Gastrocnemius medialis (tissue), 4 donors: Measurements from ENCODE around the gene ARMC7. TPM values are rescaled to one million over a fixed set of nuclear protein-coding genes. Genes with fewer than 3 reads are reported as not detected.

Experiments used
- ATAC-seq, 2 donors: fragments of 150-250 bp; one replicate each; pipeline ENCODE4 v1.9.1; 2016
- DNase-seq, 2 donors: peaks; one replicate each; pipeline ENCODE4 v3.0.0-alpha.2; 2019
- H3K27ac ChIP-seq, 4 donors: fragments of 200-600 bp; sonication (generic); 1 replicate in 1 of 4; 2 replicates in 3 of 4; pipeline ENCODE4 v1.5.1; 2016 to 2018; ENCODE audit warnings: mild to moderate bottlenecking in 2 of 4, moderate library complexity in 1 of 4
- H3K27me3 ChIP-seq, 3 donors: fragments of 200-600 bp; sonication (generic) in 2 of 3; 1 replicate in 1 of 3; 2 replicates in 2 of 3; pipeline versions ENCODE4 v1.5.1 to v1.6.0; 2016 to 2019; ENCODE audit warnings: mild to moderate bottlenecking in 1 of 3, moderate library complexity in 1 of 3
- H3K36me3 ChIP-seq, 2 donors: fragments of 200-600 bp; sonication (generic) in 1 of 2; one replicate each; pipeline ENCODE4 v1.5.1; 2017 to 2018
- H3K4me1 ChIP-seq, 2 donors: fragments of 200-600 bp; sonication (generic) in 1 of 2; one replicate each; pipeline ENCODE4 v1.5.1; 2016 to 2017; ENCODE audit warnings: mild to moderate bottlenecking in 2 of 2
- H3K4me3 ChIP-seq, 4 donors: fragments of 200-600 bp; sonication (generic) in 3 of 4; 1 replicate in 1 of 4; 2 replicates in 3 of 4; pipeline ENCODE4 v1.5.1; 2016 to 2019; ENCODE audit warnings: mild to moderate bottlenecking in 2 of 4
- H3K9me3 ChIP-seq, 3 donors: fragments of 200-600 bp; sonication (generic) in 2 of 3; 1 replicate in 1 of 3; 2 replicates in 2 of 3; pipeline ENCODE4 v1.5.1; 2016 to 2019
- CTCF ChIP-seq, 5 experiments: fragments of 450-650 bp in 3 of 5; fragments of 200-600 bp in 2 of 5; sonication (generic) in 2 of 5; IDR thresholded peaks in 4 of 5; conservative IDR thresholded peaks in 1 of 5; 1 replicate in 4 of 5; 2 replicates in 1 of 5; pipeline ENCODE4 v1.5.1; 2016 to 2019; ENCODE audit warnings: antibody characterized with exemption in 5 of 5, mild to moderate bottlenecking in 3 of 5, moderate library complexity in 3 of 5
- POLR2A ChIP-seq, 2 donors: fragments of 450-650 bp; IDR thresholded peaks; one replicate each; pipeline ENCODE4 v1.6.1; 2017; ENCODE audit warnings: antibody characterized with exemption in 2 of 2, mild to moderate bottlenecking in 2 of 2, moderate library complexity in 2 of 2
- in situ Hi-C, 4 donors: fragments of 200-750 bp; cut with MboI; loops; one replicate each; pipeline versions ENCODE4 v1.15.0 to v1.8.0; 2017; ENCODE audit warnings: low sequenced_read_pairs in 4 of 4
- intact Hi-C: fragments of 100-400 bp; cut with DNase I; formaldehyde crosslinking; loops from one replicate; pipeline ENCODE4 v1.15.1; 2023; ENCODE audit warnings: low total_unique reads
- total RNA-seq, 4 donors: library from RNA; depleted of rRNA; stranded (reverse); fragments of >200 nt; gene quantifications; one replicate each; pipeline versions ENCODE4 v1.1.0 to v1.2.3, GENCODE V29; 2016

Gene ARMC7
- total RNA-seq, 4 donors from 2014 or later: 2.0 to 4.4 (median 3.0) TPM

- H3K36me3 ChIP-seq: peaks cover 0 to 47% of the 10 kb centered on the region in 2 donors
- intact Hi-C loops: loop anchor here (5.0 to 10.0 kb wide), 2 partner anchors 112 to 139 kb away; no protein-coding TSS in a partner anchor
These were observed 46.6 kb upstream of the ARMC7 start for GRCh38 chr17:75063201-75063600.

GRCh38 chr17:75063626-75064025 is 46.1 kb upstream of the ARMC7 start:
- no peak for TF ChIP-seq POLR2A (IDR thresholded peaks at IDR 0.05)
- TF ChIP-seq CTCF (IDR thresholded peaks at IDR 0.05 in 4 of 5, conservative IDR thresholded peaks at IDR 0.05 in 1 of 5): no peak
- no peaks in the 10 kb centered on the region for H3K27me3 ChIP-seq
- intact Hi-C loops: loop anchor here (5.0 to 10.0 kb wide), 2 partner anchors 111 to 139 kb away; no protein-coding TSS in a partner anchor
- H3K4me1 ChIP-seq: peaks cover 17 to 18% of the 10 kb centered on the region in 2 donors
- H3K9me3 ChIP-seq: no peaks in the 10 kb centered on the region
- no peak overlapping the region for H3K27ac ChIP-seq
- H3K36me3 ChIP-seq: peaks cover 0 to 47% of the 10 kb centered on the region in 2 donors
- DNase-seq (no peak), ATAC-seq (no peak)
- in situ Hi-C loops: no loop called here
- no peak overlapping the region for H3K4me3 ChIP-seq

More at GRCh38 chr17:75063201-75063600, 46.6 kb upstream of the ARMC7 start:
- peaks cover 17 to 18% of the 10 kb centered on the region in 2 donors for H3K4me1 ChIP-seq
- DNase-seq (no peak), ATAC-seq (no peak)
- in situ Hi-C loops: no loop called here
- H3K4me3 ChIP-seq: no peak overlapping the region
- no peak for TF ChIP-seq CTCF (IDR thresholded peaks at IDR 0.05 in 4 of 5, conservative IDR thresholded peaks at IDR 0.05 in 1 of 5)
- no peak for TF ChIP-seq POLR2A (IDR thresholded peaks at IDR 0.05)
- H3K27me3 ChIP-seq: no peaks in the 10 kb centered on the region
- no peak overlapping the region for H3K27ac ChIP-seq
- H3K9me3 ChIP-seq: no peaks in the 10 kb centered on the region

GRCh38 chr17:75064040-75064439 is 45.7 kb upstream of the ARMC7 start:
- Histone ChIP-seq H3K4me1 (peaks cover 16 to 18% of the 10 kb centered on the region in 2 donors), H3K27me3 (no peaks in the 10 kb centered on the region), H3K4me3 (no peak overlapping the region), H3K27ac (no peak overlapping the region), H3K36me3 (peaks cover 0 to 47% of the 10 kb centered on the region in 2 donors), H3K9me3 (no peaks in the 10 kb centered on the region)
- in situ Hi-C loops (no loop called here), intact Hi-C loops (loop anchor here (5.0 to 10.0 kb wide), 2 partner anchors 111 to 138 kb away; no protein-coding TSS in a partner anchor)
- TF ChIP-seq POLR2A (IDR thresholded peaks at IDR 0.05) (no peak), CTCF (IDR thresholded peaks at IDR 0.05 in 4 of 5, conservative IDR thresholded peaks at IDR 0.05 in 1 of 5) (no peak)
- DNase-seq (no peak), ATAC-seq (no peak)

GRCh38 chr17:75064460-75064859 is 45.3 kb upstream of the ARMC7 start:
- peaks cover 0 to 47% of the 10 kb centered on the region in 2 donors for H3K36me3 ChIP-seq
- H3K9me3 ChIP-seq: no peaks in the 10 kb centered on the region
- in situ Hi-C loops (no loop called here), intact Hi-C loops (loop anchor here (5.0 to 10.0 kb wide), 2 partner anchors 110 to 138 kb away; no protein-coding TSS in a partner anchor)
- H3K27ac ChIP-seq: no peak overlapping the region
- peaks cover 12 to 14% of the 10 kb centered on the region in 2 donors for H3K4me1 ChIP-seq
- no peak overlapping the region for H3K4me3 ChIP-seq
- ATAC-seq (no peak), DNase-seq (no peak)
- no peaks in the 10 kb centered on the region for H3K27me3 ChIP-seq
- TF ChIP-seq POLR2A (IDR thresholded peaks at IDR 0.05): no peak
- TF ChIP-seq CTCF (IDR thresholded peaks at IDR 0.05 in 4 of 5, conservative IDR thresholded peaks at IDR 0.05 in 1 of 5): no peak
